Tibial nerve (tissue), 4 donors: ENCODE results near the gene CLEC2D. TPM values are rescaled to one million over a fixed set of nuclear protein-coding genes. Genes with fewer than 3 reads are reported as not detected.
A peak's percentile ranks its signal among the peaks of the same experiment; 100 is the strongest.
"Not testable (repeated sequence)": the region's sequence is repeated elsewhere in the genome, so short reads cannot be mapped to it uniquely, and the experiment has no call there.

Experiments
- DNase-seq, 2 donors: peaks; one replicate each; pipeline ENCODE4 v3.0.0-alpha.2; 2019; ENCODE audit warnings: low spot score in 2 of 2
- H3K27ac ChIP-seq, 4 donors: fragments of 200-600 bp; sonication (generic) in 3 of 4; one replicate each; pipeline ENCODE4 v1.5.1; 2017 to 2019; ENCODE audit warnings: mild to moderate bottlenecking in 1 of 4
- H3K27me3 ChIP-seq, 2 donors: fragments of 200-600 bp; sonication (generic) in 1 of 2; one replicate each; pipeline versions ENCODE4 v1.5.1 to v1.6.0; 2017 to 2019
- H3K36me3 ChIP-seq, 3 donors: fragments of 200-600 bp; sonication (generic); one replicate each; pipeline ENCODE4 v1.5.1; 2018 to 2019
- H3K4me1 ChIP-seq, 4 donors: fragments of 200-600 bp; sonication (generic) in 3 of 4; one replicate each; pipeline ENCODE4 v1.5.1; 2017 to 2019
- H3K4me3 ChIP-seq, 4 donors: fragments of 200-600 bp; sonication (generic) in 3 of 4; one replicate each; pipeline ENCODE4 v1.5.1; 2017 to 2019; ENCODE audit warnings: mild to moderate bottlenecking in 1 of 4, moderate library complexity in 1 of 4
- H3K9me3 ChIP-seq, 4 donors: fragments of 200-600 bp; sonication (generic) in 3 of 4; one replicate each; pipeline ENCODE4 v1.5.1; 2017 to 2019
- EP300 ChIP-seq, 2 donors: sonication (generic); formaldehyde crosslinking; IDR thresholded peaks; one replicate each; pipeline ENCODE4 v1.6.1; 2017; ENCODE audit warnings: antibody characterized with exemption in 2 of 2, mild to moderate bottlenecking in 1 of 2
- POLR2A ChIP-seq, 2 donors: fragments of 450-650 bp; IDR thresholded peaks; one replicate each; pipeline ENCODE4 v1.6.1; 2017; ENCODE audit warnings: antibody characterized with exemption in 2 of 2, mild to moderate bottlenecking in 2 of 2, moderate library complexity in 2 of 2
- WGBS, 2 donors: methylation state at CpG; one replicate each; pipeline ENCODE4 v1.1.5; 2018; 5-methylcytosine and 5-hydroxymethylcytosine counted together
- total RNA-seq, 4 donors: library from RNA; depleted of rRNA; stranded (reverse); fragments of >200 nt; gene quantifications; one replicate each; pipeline ENCODE4 v1.1.0, GENCODE V29; 2016
- TF ChIP-seq, protein P1 (sequence below), 5 experiments: fragments of 200-600 bp in 3 of 5; fragments of 450-650 bp in 2 of 5; sonication (generic) in 3 of 5; IDR thresholded peaks; one replicate each; pipeline ENCODE4 v1.5.1; 2016 to 2019; ENCODE audit warnings: antibody characterized with exemption in 5 of 5, mild to moderate bottlenecking in 3 of 5, moderate library complexity in 2 of 5

CLEC2D gene
- total RNA-seq, 4 donors from 2014 or later, result 9.6 to 19.0 (median 13.2) TPM

GRCh38 chr12:9668161-9669018 lies 1.1 kb upstream of the CLEC2D start:
- no peaks in the 10 kb centered on the region for H3K9me3 ChIP-seq
- peaks cover 0 to 55% (median 0%) of the 10 kb centered on the region in 3 donors for H3K36me3 ChIP-seq
- DNase-seq, result no peak
- peak overlapping the region in 2 of 4 donors; percentile 31 to 56 for H3K27ac ChIP-seq
- no peak for TF ChIP-seq POLR2A (IDR thresholded peaks at IDR 0.05)
- TF ChIP-seq, protein P1, sequence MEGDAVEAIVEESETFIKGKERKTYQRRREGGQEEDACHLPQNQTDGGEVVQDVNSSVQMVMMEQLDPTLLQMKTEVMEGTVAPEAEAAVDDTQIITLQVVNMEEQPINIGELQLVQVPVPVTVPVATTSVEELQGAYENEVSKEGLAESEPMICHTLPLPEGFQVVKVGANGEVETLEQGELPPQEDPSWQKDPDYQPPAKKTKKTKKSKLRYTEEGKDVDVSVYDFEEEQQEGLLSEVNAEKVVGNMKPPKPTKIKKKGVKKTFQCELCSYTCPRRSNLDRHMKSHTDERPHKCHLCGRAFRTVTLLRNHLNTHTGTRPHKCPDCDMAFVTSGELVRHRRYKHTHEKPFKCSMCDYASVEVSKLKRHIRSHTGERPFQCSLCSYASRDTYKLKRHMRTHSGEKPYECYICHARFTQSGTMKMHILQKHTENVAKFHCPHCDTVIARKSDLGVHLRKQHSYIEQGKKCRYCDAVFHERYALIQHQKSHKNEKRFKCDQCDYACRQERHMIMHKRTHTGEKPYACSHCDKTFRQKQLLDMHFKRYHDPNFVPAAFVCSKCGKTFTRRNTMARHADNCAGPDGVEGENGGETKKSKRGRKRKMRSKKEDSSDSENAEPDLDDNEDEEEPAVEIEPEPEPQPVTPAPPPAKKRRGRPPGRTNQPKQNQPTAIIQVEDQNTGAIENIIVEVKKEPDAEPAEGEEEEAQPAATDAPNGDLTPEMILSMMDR (IDR thresholded peaks at IDR 0.05), result no peak
- no peak for TF ChIP-seq EP300 (IDR thresholded peaks at IDR 0.05)
- H3K4me3 ChIP-seq, result no peak overlapping the region
- H3K4me1 ChIP-seq, result peaks cover 0 to 12% (median 6%) of the 10 kb centered on the region in 4 donors
- WGBS, 2 donors, result 74 to 78% methylated on average over 4 of the region's 4 CpGs
- no peaks in the 10 kb centered on the region for H3K27me3 ChIP-seq

GRCh38 chr12:9669019-9669326 lies 540 bp upstream of the CLEC2D start:
- no peak overlapping the region for H3K4me3 ChIP-seq
- TF ChIP-seq POLR2A (IDR thresholded peaks at IDR 0.05) (no peak), EP300 (IDR thresholded peaks at IDR 0.05) (no peak)
- H3K27me3 ChIP-seq, result no peaks in the 10 kb centered on the region
- H3K27ac ChIP-seq, result peak overlapping the region in 1 of 4 donors; percentile 31
- H3K9me3 ChIP-seq, result no peaks in the 10 kb centered on the region
- DNase-seq, result no peak
- peaks cover 0 to 17% (median 10%) of the 10 kb centered on the region in 4 donors for H3K4me1 ChIP-seq
- H3K36me3 ChIP-seq, result peaks cover 0 to 57% (median 0%) of the 10 kb centered on the region in 3 donors
- 82 to 84% methylated on average over 2 of the region's 2 CpGs for WGBS, 2 donors

DNA sequence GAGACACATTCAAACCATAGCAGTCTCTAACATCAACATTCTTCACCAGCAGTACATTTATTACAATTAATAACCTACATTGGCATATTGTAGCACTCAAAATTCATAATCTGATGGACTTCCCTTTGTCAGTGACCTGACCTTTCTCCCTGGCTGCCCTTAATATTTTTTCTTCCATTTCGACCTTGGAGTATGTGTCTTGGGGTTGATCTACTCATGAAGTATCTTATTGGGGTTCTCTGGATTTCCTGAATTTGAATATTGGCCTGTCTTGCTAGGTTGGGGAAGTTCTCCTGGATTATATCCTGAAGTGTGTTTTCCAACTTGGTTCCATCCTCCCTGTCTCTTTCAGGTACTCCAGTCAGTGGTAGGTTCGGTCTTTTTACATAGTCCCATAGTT lies 2.8 kb downstream of the CLEC2D start:
- not testable (repeated sequence) for DNase-seq, H3K9me3 ChIP-seq, H3K27me3 ChIP-seq, H3K27ac ChIP-seq
- peaks cover 0 to 20% (median 9%) of the 10 kb centered on the region in 4 donors for H3K4me1 ChIP-seq
- H3K36me3 ChIP-seq, result peaks cover 0 to 51% (median 0%) of the 10 kb centered on the region in 3 donors
- peak overlapping the region in 1 of 4 donors; percentile 4 for H3K4me3 ChIP-seq
- 91 to 97% methylated on average over 2 of the region's 2 CpGs for WGBS, 2 donors

- no peak for DNase-seq
- TF ChIP-seq, protein P1 (IDR thresholded peaks at IDR 0.05), result no peak
- no peak for TF ChIP-seq EP300 (IDR thresholded peaks at IDR 0.05)
- TF ChIP-seq POLR2A (IDR thresholded peaks at IDR 0.05), result no peak
- Histone ChIP-seq H3K4me1 (peaks cover 0 to 11% (median 5%) of the 10 kb centered on the region in 4 donors), H3K36me3 (peaks cover 0 to 53% (median 0%) of the 10 kb centered on the region in 3 donors), H3K27me3 (no peaks in the 10 kb centered on the region), H3K4me3 (no peak overlapping the region), H3K27ac (no peak overlapping the region), H3K9me3 (no peaks in the 10 kb centered on the region)
- 51 to 69% methylated on average over 5 to 6 of the region's 6 CpGs for WGBS, 2 donors
Measured at GRCh38 chr12:9673404-9674225, 4.1 kb downstream of the CLEC2D start.

DNA sequence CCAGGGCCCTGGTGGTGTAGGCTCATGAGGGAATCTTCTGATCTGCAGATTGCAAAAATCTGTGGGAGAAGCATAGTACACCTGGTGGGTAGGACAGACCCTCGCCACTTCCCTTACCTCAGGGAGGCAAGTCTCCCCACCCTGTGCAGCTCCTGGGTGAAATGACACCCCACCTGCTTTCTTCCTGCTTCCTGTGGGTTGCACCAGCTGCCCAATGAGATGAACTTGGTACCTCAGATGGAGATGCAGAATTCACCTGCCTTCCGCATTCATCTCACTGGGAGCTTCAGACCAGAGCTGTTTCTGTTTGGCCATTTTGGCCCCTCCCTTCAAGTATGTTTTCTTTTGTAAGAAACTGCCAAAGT lies 4.7 kb downstream of the CLEC2D start:
- no peak overlapping the region for H3K4me3 ChIP-seq
- H3K27me3 ChIP-seq, result no peaks in the 10 kb centered on the region
- 88 to 98% methylated on average over 2 of the region's 2 CpGs for WGBS, 2 donors
- TF ChIP-seq, protein P1 (IDR thresholded peaks at IDR 0.05), result no peak
- TF ChIP-seq POLR2A (IDR thresholded peaks at IDR 0.05), result no peak
- TF ChIP-seq EP300 (IDR thresholded peaks at IDR 0.05), result no peak
- DNase-seq, result no peak
- H3K36me3 ChIP-seq, result peaks cover 0 to 54% (median 0%) of the 10 kb centered on the region in 3 donors
- peaks cover 0 to 11% (median 5%) of the 10 kb centered on the region in 4 donors for H3K4me1 ChIP-seq
- H3K9me3 ChIP-seq, result no peaks in the 10 kb centered on the region
- H3K27ac ChIP-seq, result no peak overlapping the region

GRCh38 chr12:9682508-9682907 lies 13.0 kb downstream of the CLEC2D start:
- H3K27me3 ChIP-seq, H3K27ac ChIP-seq, H3K4me1 ChIP-seq, H3K4me3 ChIP-seq, DNase-seq: not testable (repeated sequence)
- Histone ChIP-seq H3K36me3 (peaks cover under 1 to 75% (median 3%) of the 10 kb centered on the region in 3 donors), H3K9me3 (peaks cover 0 to 14% (median 4%) of the 10 kb centered on the region in 4 donors)
- 98% methylated on average over 4 of the region's 4 CpGs for WGBS, 2 donors

DNA sequence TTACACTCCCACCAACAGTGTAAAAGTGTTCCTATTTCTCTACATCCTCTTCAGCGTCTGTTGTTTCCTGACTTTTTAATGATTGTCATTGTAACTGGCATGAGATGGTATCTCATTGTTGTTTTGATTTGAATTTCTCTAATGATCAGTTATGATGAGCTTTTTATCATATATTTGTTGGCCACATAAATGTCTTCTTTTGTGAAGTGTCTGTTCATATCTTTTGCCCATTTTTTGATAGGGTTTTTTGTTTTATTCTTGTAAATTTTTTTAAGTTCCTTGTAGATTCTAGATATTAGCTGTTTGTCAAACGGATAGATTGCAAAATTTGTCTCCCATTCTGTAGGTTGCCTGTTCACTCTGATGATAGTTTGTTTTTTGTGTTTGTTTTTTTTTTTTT lies 13.4 kb downstream of the CLEC2D start:
- H3K36me3 ChIP-seq, result peaks cover 3 to 79% (median 5%) of the 10 kb centered on the region in 3 donors
- DNase-seq, result not testable (repeated sequence)

DNA sequence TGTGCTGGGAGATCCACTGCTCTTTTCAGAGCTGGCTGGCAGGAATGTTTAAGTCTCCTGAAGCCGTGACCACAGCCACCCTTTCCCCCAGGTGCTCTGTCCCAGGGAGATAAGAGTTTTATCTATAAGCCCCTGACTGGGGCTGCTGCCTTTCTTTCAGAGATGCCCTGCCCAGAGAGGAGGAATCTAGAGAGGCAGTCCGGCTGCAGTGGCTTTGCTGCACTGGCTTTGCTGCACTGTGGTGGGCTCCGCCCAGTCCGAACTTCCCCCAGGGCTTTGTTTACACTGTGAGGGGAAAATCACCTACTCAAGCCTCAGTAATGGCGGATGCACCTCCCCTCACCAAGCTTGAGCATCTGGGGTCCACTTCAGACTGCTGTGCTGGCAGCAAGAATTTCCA lies 15.9 kb downstream of the CLEC2D start:
- DNase-seq, H3K4me3 ChIP-seq, H3K4me1 ChIP-seq, H3K27me3 ChIP-seq, H3K27ac ChIP-seq: not testable (repeated sequence)
- peaks cover 3 to 92% (median 6%) of the 10 kb centered on the region in 3 donors for H3K36me3 ChIP-seq
- H3K9me3 ChIP-seq, result peaks cover 0 to 12% (median 4%) of the 10 kb centered on the region in 4 donors
- 89 to 100% methylated on average over 2 to 5 of the region's 5 CpGs for WGBS, 2 donors

More for the DNA sequence above, 13.4 kb downstream of the CLEC2D start:
- 96 to 99% methylated on average over 2 of the region's 2 CpGs for WGBS, 2 donors
- H3K27me3 ChIP-seq, H3K4me3 ChIP-seq, H3K27ac ChIP-seq, H3K4me1 ChIP-seq: not testable (repeated sequence)
- peaks cover 0 to 14% (median 4%) of the 10 kb centered on the region in 4 donors for H3K9me3 ChIP-seq
